HepG2 (cell line): ENCODE data around the gene TMTC4.

Experiments used
- AGO2 ChIP-seq: fragments of 200-400 bp; formaldehyde crosslinking; optimal IDR thresholded peaks from 2 replicates; pipeline ENCODE3; 2017; ENCODE audit warnings: mild to moderate bottlenecking, low read depth, low read length, moderate library complexity
- ATF5 ChIP-seq: sonication (generic); formaldehyde crosslinking; IDR thresholded peaks from 2 replicates; pipeline ENCODE4 v1.4.0; 2020; ENCODE audit warnings: mild to moderate bottlenecking, low read depth, missing genetic modification reagents
- POLR2A ChIP-seq, 2 experiments: IDR thresholded peaks; 2 replicates each; pipeline ENCODE4 v1.6.1; 2011; ENCODE audit warnings: low read depth in 2 of 2, low read length in 2 of 2, mild to moderate bottlenecking in 1 of 2, moderate library complexity in 1 of 2; ENCODE audit not compliant: insufficient read depth in 1 of 2
- ZFP36 ChIP-seq: fragments of 150-350 bp; IDR thresholded peaks from 2 replicates; pipeline ENCODE4 v1.6.1; 2018; ENCODE audit warnings: borderline replicate concordance, low read length, low read depth; ENCODE audit not compliant: partially characterized antibody
- TF ChIP-seq, protein P1 (sequence below): sonication (generic); formaldehyde crosslinking; IDR thresholded peaks from 2 replicates; pipeline ENCODE4 v1.5.0; 2020; ENCODE audit warnings: mild to moderate bottlenecking, missing genetic modification reagents, moderate library complexity

DNA sequence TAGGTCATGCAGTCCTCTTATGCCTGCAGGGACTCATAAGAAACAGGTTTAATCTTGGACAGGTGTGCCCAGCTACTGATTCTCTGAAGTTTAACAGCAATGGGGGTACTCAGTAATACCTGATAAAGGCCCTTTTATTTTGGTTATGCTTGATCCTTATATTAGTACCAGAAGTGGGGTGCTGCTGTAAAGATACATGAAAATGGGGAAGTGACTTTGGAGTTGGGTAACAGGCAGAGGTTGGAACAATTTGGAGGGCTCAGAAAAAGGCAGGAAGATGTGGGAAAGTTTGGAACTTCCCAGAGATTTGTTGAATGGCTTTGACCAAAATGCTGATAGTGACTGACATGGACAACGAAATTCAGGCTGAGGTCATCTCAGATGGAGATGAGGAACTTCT is 14.6 kb upstream of the TMTC4 start:
- TF ChIP-seq ATF5 (CRISPR knock-in tag) (no peak), POLR2A (IDR thresholded peaks at IDR 0.05; ENCODE audit: insufficient read depth in 1 of 2, low read depth in 2 of 2, low read length in 2 of 2) (no peak), AGO2 (no peak), ZFP36 (no peak)
- TF ChIP-seq, protein P1, sequence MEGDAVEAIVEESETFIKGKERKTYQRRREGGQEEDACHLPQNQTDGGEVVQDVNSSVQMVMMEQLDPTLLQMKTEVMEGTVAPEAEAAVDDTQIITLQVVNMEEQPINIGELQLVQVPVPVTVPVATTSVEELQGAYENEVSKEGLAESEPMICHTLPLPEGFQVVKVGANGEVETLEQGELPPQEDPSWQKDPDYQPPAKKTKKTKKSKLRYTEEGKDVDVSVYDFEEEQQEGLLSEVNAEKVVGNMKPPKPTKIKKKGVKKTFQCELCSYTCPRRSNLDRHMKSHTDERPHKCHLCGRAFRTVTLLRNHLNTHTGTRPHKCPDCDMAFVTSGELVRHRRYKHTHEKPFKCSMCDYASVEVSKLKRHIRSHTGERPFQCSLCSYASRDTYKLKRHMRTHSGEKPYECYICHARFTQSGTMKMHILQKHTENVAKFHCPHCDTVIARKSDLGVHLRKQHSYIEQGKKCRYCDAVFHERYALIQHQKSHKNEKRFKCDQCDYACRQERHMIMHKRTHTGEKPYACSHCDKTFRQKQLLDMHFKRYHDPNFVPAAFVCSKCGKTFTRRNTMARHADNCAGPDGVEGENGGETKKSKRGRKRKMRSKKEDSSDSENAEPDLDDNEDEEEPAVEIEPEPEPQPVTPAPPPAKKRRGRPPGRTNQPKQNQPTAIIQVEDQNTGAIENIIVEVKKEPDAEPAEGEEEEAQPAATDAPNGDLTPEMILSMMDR (CRISPR knock-in tag): no peak
